NCI-H146 treated with DMSO at 0.1 percent for 48 hours (cell line): ENCODE results near the gene TTC39B.
"Not testable (repeated sequence)": the region's sequence is repeated elsewhere in the genome, so short reads cannot be mapped to it uniquely, and the experiment has no call there.

ENCODE experiments used
- DNase-seq: peaks from one replicate; lab custom pipeline; 2025; ENCODE audit not compliant: unreplicated experiment; lab: John Stamatoyannopoulos, UW

The TTC39B gene

GRCh38 chr9:15306757-15307522, at the start of gene TTC39B:
TSS of gene TTC39B (minus strand) at chr9:15307216. CDS start at chr9:15307125, 91 bp downstream.
- DNase-seq, result peak; percentile 96

GRCh38 chr9:15355669-15356068, 48.7 kb upstream of the TTC39B start:
- no peak for DNase-seq

GRCh38 chr9:15354713-15355112, 47.7 kb upstream of the TTC39B start:
- DNase-seq, result no peak

GRCh38 chr9:15353892-15354291, 46.9 kb upstream of the TTC39B start:
- DNase-seq, result no peak

GRCh38 chr9:15352306-15352705, 45.3 kb upstream of the TTC39B start:
- no peak for DNase-seq

- no peak for DNase-seq
These were observed 43.1 kb upstream of the TTC39B start for GRCh38 chr9:15349892-15350761.

GRCh38 chr9:15346837-15347236, 39.8 kb upstream of the TTC39B start:
- DNase-seq, result no peak

GRCh38 chr9:15344191-15344590, 37.2 kb upstream of the TTC39B start:
- DNase-seq, result no peak

GRCh38 chr9:15333376-15333881, 26.4 kb upstream of the TTC39B start:
- no peak for DNase-seq

GRCh38 chr9:15332939-15333338, 25.9 kb upstream of the TTC39B start:
- DNase-seq, result no peak

- DNase-seq, result no peak
These were observed 22.6 kb upstream of the TTC39B start for GRCh38 chr9:15329539-15330109.

GRCh38 chr9:15328946-15329345, 21.9 kb upstream of the TTC39B start:
- no peak for DNase-seq

GRCh38 chr9:15322695-15323094, 15.7 kb upstream of the TTC39B start:
- DNase-seq, result not testable (repeated sequence)

- DNase-seq, result not testable (repeated sequence)
These were observed 12.6 kb upstream of the TTC39B start for GRCh38 chr9:15319661-15320060.

GRCh38 chr9:15317836-15318235, 10.8 kb upstream of the TTC39B start:
- DNase-seq, result no peak

GRCh38 chr9:15311607-15312006, 4.6 kb upstream of the TTC39B start:
- DNase-seq, result no peak

- DNase-seq, result no peak
These were observed 3.3 kb upstream of the TTC39B start for GRCh38 chr9:15310107-15310850.

GRCh38 chr9:15308511-15308910, 1.5 kb upstream of the TTC39B start:
- no peak for DNase-seq

GRCh38 chr9:15307523-15307841, 466 bp upstream of the TTC39B start:
- no peak for DNase-seq

GRCh38 chr9:15306068-15306756, 804 bp downstream of the TTC39B start:
- DNase-seq, result peak; percentile 89
